HG03095 (cell line): ENCODE data around the gene THBD.

Experiments
- ATAC-seq: cut with Tn5 transposase; IDR thresholded peaks from one replicate; pipeline ENCODE4 v1.9.1; 2021; ENCODE audit warnings: moderate library complexity; ENCODE audit not compliant: unreplicated experiment

Gene THBD

GRCh38 chr20:23062632-23063031, 13.2 kb upstream of the THBD start:
- no peak for ATAC-seq

GRCh38 chr20:23061734-23062561, 12.5 kb upstream of the THBD start:
- no peak for ATAC-seq

- ATAC-seq: no peak
These were observed 11.8 kb upstream of the THBD start for GRCh38 chr20:23061262-23061661.

GRCh38 chr20:23060629-23061028, 11.2 kb upstream of the THBD start:
- no peak for ATAC-seq

GRCh38 chr20:23059846-23060245, 10.4 kb upstream of the THBD start:
- no peak for ATAC-seq

GRCh38 chr20:23059001-23059400, 9.5 kb upstream of the THBD start:
- no peak for ATAC-seq

GRCh38 chr20:23058240-23058639, 8.8 kb upstream of the THBD start:
- no peak for ATAC-seq

GRCh38 chr20:23052904-23053303, 3.4 kb upstream of the THBD start:
- no peak for ATAC-seq

- ATAC-seq: no peak
These were observed 1.6 kb upstream of the THBD start for GRCh38 chr20:23050847-23051627.

GRCh38 chr20:23050076-23050838, 785 bp upstream of the THBD start:
- no peak for ATAC-seq

GRCh38 chr20:23048283-23049200, 930 bp downstream of the THBD start:
- ATAC-seq: no peak

- ATAC-seq: no peak
These were observed 1.7 kb downstream of the THBD start for GRCh38 chr20:23047738-23048214.

GRCh38 chr20:23047001-23047737, 2.3 kb downstream of the THBD start:
- ATAC-seq: no peak

GRCh38 chr20:23046431-23046830, 3.0 kb downstream of the THBD start:
- ATAC-seq: no peak

GRCh38 chr20:23043376-23043775, 6.1 kb downstream of the THBD start:
- no peak for ATAC-seq

GRCh38 chr20:23042270-23042669, 7.2 kb downstream of the THBD start:
- no peak for ATAC-seq

GRCh38 chr20:23039885-23040508, 9.5 kb downstream of the THBD start:
- no peak for ATAC-seq

GRCh38 chr20:23039136-23039875, 10.2 kb downstream of the THBD start:
- no peak for ATAC-seq
